ENCODE results near the gene C1QTNF5.

Gene C1QTNF5

GRCh38 chr11:119297938-119298337, 42.7 kb downstream of the C1QTNF5 start:
- DNase-seq (ENCODE audit: low read depth, low spot score): no peak

- DNase-seq (ENCODE audit: low read depth, low spot score): no peak
Measured at GRCh38 chr11:119295178-119295577, 45.5 kb downstream of the C1QTNF5 start.

- DNase-seq (ENCODE audit: low read depth, low spot score): no peak
Measured at GRCh38 chr11:119293461-119293860, 47.2 kb downstream of the C1QTNF5 start.

GRCh38 chr11:119290894-119291497, 49.7 kb downstream of the C1QTNF5 start:
- DNase-seq (ENCODE audit: low read depth, low spot score): no peak
